HEK293T (cell line): ENCODE data around the gene SIPA1L3.

ENCODE experiments used
- CTCF ChIA-PET: fragments of 350-600 bp; formaldehyde crosslinking; extraction: SDS; loops from one replicate; lab custom pipeline; 2021; ENCODE audit warnings: antibody characterized with exemption, inconsistent platforms; lab: Yijun Ruan, JAX
- POLR2A ChIA-PET: fragments of 350-600 bp; formaldehyde crosslinking; extraction: SDS; loops from one replicate; lab custom pipeline; 2020; ENCODE audit warnings: antibody characterized with exemption, inconsistent platforms; lab: Yijun Ruan, JAX
- DNase-seq: peaks from one replicate; pipeline ENCODE4 v3.0.0; 2012; ENCODE audit warnings: mixed read lengths; ENCODE audit errors: extremely low spot score
- ARNT ChIP-seq: fragments of 450-650 bp; IDR thresholded peaks from 2 replicates; pipeline ENCODE4 v1.6.1; 2017; ENCODE audit warnings: mild to moderate bottlenecking
- BHLHE40 ChIP-seq: fragments of 450-650 bp; IDR thresholded peaks from 2 replicates; pipeline ENCODE4 v1.6.1; 2016; ENCODE audit warnings: mild to moderate bottlenecking, moderate library complexity, borderline replicate concordance
- CTBP1 ChIP-seq: fragments of 450-650 bp; IDR thresholded peaks from 2 replicates; pipeline ENCODE4 v1.6.1; 2016; ENCODE audit warnings: borderline replicate concordance
- ELF4 ChIP-seq: fragments of 450-650 bp; IDR thresholded peaks from 2 replicates; pipeline ENCODE4 v1.6.1; 2017; ENCODE audit warnings: antibody characterized with exemption
- FOXA1 ChIP-seq: fragments of 450-650 bp; IDR thresholded peaks from 2 replicates; pipeline ENCODE4 v1.6.1; 2016; ENCODE audit warnings: mild to moderate bottlenecking
- FOXK2 ChIP-seq: fragments of 450-650 bp; IDR thresholded peaks from 2 replicates; pipeline ENCODE4 v1.6.1; 2016; ENCODE audit warnings: mild to moderate bottlenecking
- FOXM1 ChIP-seq: fragments of 450-650 bp; IDR thresholded peaks from 2 replicates; pipeline ENCODE4 v1.6.1; 2017; ENCODE audit warnings: mild to moderate bottlenecking, borderline replicate concordance
- HDGF ChIP-seq: fragments of 450-650 bp; IDR thresholded peaks from 2 replicates; pipeline ENCODE4 v1.6.1; 2017; ENCODE audit warnings: antibody characterized with exemption, borderline replicate concordance
- L3MBTL2 ChIP-seq: fragments of 450-650 bp; conservative IDR thresholded peaks from 2 replicates; pipeline ENCODE4 v1.6.1; 2016; ENCODE audit warnings: mild to moderate bottlenecking
- LEF1 ChIP-seq: fragments of 450-650 bp; IDR thresholded peaks from 2 replicates; pipeline ENCODE4 v1.6.1; 2017; ENCODE audit warnings: mild to moderate bottlenecking, borderline replicate concordance
- NFRKB ChIP-seq: fragments of 450-650 bp; IDR thresholded peaks from 2 replicates; pipeline ENCODE4 v1.6.1; 2016; ENCODE audit warnings: mild to moderate bottlenecking, moderate library complexity
- SP1 ChIP-seq: fragments of 450-650 bp; IDR thresholded peaks from 2 replicates; pipeline ENCODE4 v1.6.1; 2017
- SUZ12 ChIP-seq: fragments of 450-650 bp; IDR thresholded peaks from 2 replicates; pipeline ENCODE4 v1.6.1; 2016; ENCODE audit warnings: mild to moderate bottlenecking
- TARDBP ChIP-seq: fragments of 450-650 bp; IDR thresholded peaks from 2 replicates; pipeline ENCODE4 v1.6.1; 2016
- ZNF384 ChIP-seq: fragments of 450-650 bp; IDR thresholded peaks from 2 replicates; pipeline ENCODE4 v1.6.1; 2016
- TF ChIP-seq, protein P1 (sequence below): fragments of 450-650 bp; IDR thresholded peaks from 2 replicates; pipeline ENCODE4 v1.6.1; 2016

Gene SIPA1L3

DNA sequence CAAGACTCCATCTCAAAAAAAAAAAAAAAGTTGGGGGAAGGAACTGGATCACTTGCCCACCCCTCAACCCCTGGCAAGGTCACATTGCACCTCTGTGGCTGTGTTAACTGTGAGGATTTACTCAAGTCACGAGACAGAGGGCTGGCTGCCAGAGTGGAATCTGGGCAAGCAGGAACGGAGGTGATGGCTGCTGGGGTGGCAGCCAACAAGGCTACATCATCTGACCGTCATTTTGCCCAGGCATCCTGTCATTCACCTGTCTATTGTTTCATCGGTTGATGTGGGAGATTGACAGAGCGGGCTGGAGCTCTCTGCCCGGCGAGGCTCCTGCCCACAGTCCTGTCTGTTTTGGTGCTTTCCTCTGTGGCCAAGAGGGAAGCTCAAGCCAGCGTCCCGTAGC, 241.3 kb downstream of the SIPA1L3 start:
- POLR2A ChIA-PET: no interaction called here
- CTCF ChIA-PET: interaction anchor here (1.3 kb wide), 1 partner anchor 14 kb away, joined by 3 read pairs; no protein-coding TSS in a partner anchor
- DNase-seq: no peak
- TF ChIP-seq FOXM1 (no peak), FOXK2 (no peak), FOXA1 (no peak), L3MBTL2 (no peak), CTBP1 (no peak), NFRKB (no peak), ELF4 (no peak), LEF1 (no peak), SUZ12 (no peak), BHLHE40 (no peak), ARNT (no peak), HDGF (no peak)
- TF ChIP-seq, protein P1, sequence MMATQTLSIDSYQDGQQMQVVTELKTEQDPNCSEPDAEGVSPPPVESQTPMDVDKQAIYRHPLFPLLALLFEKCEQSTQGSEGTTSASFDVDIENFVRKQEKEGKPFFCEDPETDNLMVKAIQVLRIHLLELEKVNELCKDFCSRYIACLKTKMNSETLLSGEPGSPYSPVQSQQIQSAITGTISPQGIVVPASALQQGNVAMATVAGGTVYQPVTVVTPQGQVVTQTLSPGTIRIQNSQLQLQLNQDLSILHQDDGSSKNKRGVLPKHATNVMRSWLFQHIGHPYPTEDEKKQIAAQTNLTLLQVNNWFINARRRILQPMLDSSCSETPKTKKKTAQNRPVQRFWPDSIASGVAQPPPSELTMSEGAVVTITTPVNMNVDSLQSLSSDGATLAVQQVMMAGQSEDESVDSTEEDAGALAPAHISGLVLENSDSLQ: no peak

GRCh38 chr19:38149661-38150061, 242.7 kb downstream of the SIPA1L3 start:
- DNase-seq: peak; percentile 27
- TF ChIP-seq CTBP1 (no peak), LEF1 (no peak), FOXA1 (no peak), L3MBTL2 (no peak), BHLHE40 (no peak), HDGF (no peak), SP1 (no peak), ZNF384 (no peak), FOXM1 (no peak), TARDBP (no peak), ARNT (no peak), NFRKB (no peak), ELF4 (no peak), FOXK2 (no peak)
- TF ChIP-seq, protein P1: no peak

DNA sequence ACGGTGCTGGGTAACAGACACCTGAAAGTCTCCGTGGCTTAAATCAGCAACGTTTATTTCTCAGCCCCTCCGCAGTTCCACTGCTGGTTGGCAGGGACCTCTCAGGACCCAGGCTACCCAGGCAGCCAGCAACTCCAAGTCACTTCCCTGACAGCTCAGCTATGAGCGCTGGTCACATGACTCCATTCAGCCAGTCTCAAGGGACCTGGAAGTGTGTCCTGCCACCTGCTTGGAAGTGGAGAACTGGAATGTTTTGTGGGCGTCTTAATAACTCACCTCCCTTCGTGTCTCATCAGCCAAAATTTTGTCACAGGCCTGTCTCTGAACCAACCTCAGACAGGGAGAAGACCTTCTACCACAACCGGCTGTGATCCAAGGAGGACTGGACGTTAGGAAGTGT, 244.2 kb downstream of the SIPA1L3 start:
- CTCF ChIA-PET: no interaction called here
- POLR2A ChIA-PET: no interaction called here
- TF ChIP-seq FOXK2: no peak
- no peak for TF ChIP-seq SUZ12
- TF ChIP-seq BHLHE40: no peak
- no peak for TF ChIP-seq SP1
- no peak for TF ChIP-seq TARDBP
- no peak for TF ChIP-seq ELF4
- no peak for TF ChIP-seq CTBP1
- DNase-seq: no peak

More at GRCh38 chr19:38149661-38150061, 242.7 kb downstream of the SIPA1L3 start:
- POLR2A ChIA-PET: no interaction called here
- CTCF ChIA-PET: interaction anchor here (1.3 kb wide), 1 partner anchor 15 kb away, joined by 3 read pairs; no protein-coding TSS in a partner anchor

- no peak for DNase-seq
- POLR2A ChIA-PET: no interaction called here
- CTCF ChIA-PET: interaction anchor here (2.0 kb wide), 1 partner anchor 10 kb away, joined by 9 read pairs; no protein-coding TSS in a partner anchor
- no peak for TF ChIP-seq SUZ12
- TF ChIP-seq FOXK2: no peak
- no peak for TF ChIP-seq TARDBP
- no peak for TF ChIP-seq FOXM1
These were observed 245.7 kb downstream of the SIPA1L3 start for GRCh38 chr19:38152461-38153379.

- ChIA-PET POLR2A (no interaction called here), CTCF (no interaction called here)
- no peak for DNase-seq
- TF ChIP-seq, protein P1: no peak
- TF ChIP-seq BHLHE40 (no peak), FOXA1 (no peak), SUZ12 (no peak), ELF4 (no peak), ZNF384 (no peak), CTBP1 (no peak), L3MBTL2 (no peak), ARNT (no peak), FOXM1 (no peak), HDGF (no peak), LEF1 (no peak), FOXK2 (no peak), NFRKB (no peak), TARDBP (no peak), SP1 (no peak)
These were observed 248.4 kb downstream of the SIPA1L3 start for GRCh38 chr19:38155453-38155852.

DNA sequence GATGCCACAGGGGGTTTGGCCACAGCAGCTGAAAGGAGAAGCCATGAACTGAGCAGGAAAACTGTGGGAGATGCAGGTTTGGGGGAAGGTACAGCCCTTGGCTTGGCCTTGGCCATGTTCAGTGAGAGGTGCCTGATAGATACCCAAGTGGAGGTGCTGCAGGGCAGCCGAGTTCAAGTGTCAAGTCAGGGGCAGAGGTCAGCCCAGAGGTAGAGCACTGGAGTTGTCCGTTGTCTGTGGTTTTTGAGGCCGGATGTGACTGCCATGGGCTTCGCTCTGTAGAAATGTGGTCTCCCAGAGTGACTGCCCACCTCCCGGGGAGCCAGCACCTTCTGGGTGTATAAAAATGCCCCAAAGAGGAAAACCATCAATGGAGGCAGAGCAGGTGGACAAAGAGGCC, 251.7 kb downstream of the SIPA1L3 start:
- ChIA-PET POLR2A (no interaction called here), CTCF (no interaction called here)
- TF ChIP-seq HDGF (no peak), CTBP1 (no peak), NFRKB (no peak)
- DNase-seq: no peak
